ENCODE results near the gene PTPN4. TPM values are rescaled to one million over a fixed set of nuclear protein-coding genes. Genes with fewer than 3 reads are reported as not detected.
"Not testable (repeated sequence)": the region's sequence is repeated elsewhere in the genome, so short reads cannot be mapped to it uniquely, and the experiment has no call there.

PTPN4 gene
- total RNA-seq, 1 donor from 2014 or later, result 175 TPM

- DNase-seq (ENCODE audit: low spot score in 2 of 2), result not testable (repeated sequence)
These were observed 42.3 kb downstream of the PTPN4 start for GRCh38 chr2:119801989-119802388.

GRCh38 chr2:119803101-119803500 lies 43.4 kb downstream of the PTPN4 start:
- peak; percentile 8 for FAIRE-seq
- DNase-seq (ENCODE audit: low spot score in 2 of 2), result no peak

More at GRCh38 chr2:119801989-119802388, 42.3 kb downstream of the PTPN4 start:
- FAIRE-seq, result not testable (repeated sequence)

GRCh38 chr2:119804409-119804808 lies 44.7 kb downstream of the PTPN4 start:
- not testable (repeated sequence) for DNase-seq (ENCODE audit: low spot score in 2 of 2); FAIRE-seq

- FAIRE-seq, result no peak
These were observed 48.9 kb downstream of the PTPN4 start for GRCh38 chr2:119808516-119809147.

GRCh38 chr2:119809339-119810048 lies 49.8 kb downstream of the PTPN4 start:
- no peak for DNase-seq (ENCODE audit: low spot score in 2 of 2)
- FAIRE-seq, result peak; percentile 51

More at GRCh38 chr2:119808516-119809147, 48.9 kb downstream of the PTPN4 start:
- DNase-seq (ENCODE audit: low spot score in 2 of 2), result no peak

- FAIRE-seq, result no peak
- DNase-seq (ENCODE audit: low spot score in 2 of 2), result no peak
These were observed 50.4 kb downstream of the PTPN4 start for GRCh38 chr2:119810049-119810630.

GRCh38 chr2:119814216-119814615 lies 54.5 kb downstream of the PTPN4 start:
- DNase-seq (ENCODE audit: low spot score in 2 of 2) (no peak), FAIRE-seq (no peak)

GRCh38 chr2:119818792-119819191 lies 59.1 kb downstream of the PTPN4 start:
- FAIRE-seq (no peak), DNase-seq (ENCODE audit: low spot score in 2 of 2) (no peak)

GRCh38 chr2:119819846-119820245 lies 60.1 kb downstream of the PTPN4 start:
- no peak for DNase-seq (ENCODE audit: low spot score in 2 of 2)
- FAIRE-seq, result no peak

GRCh38 chr2:119820275-119820674 lies 60.6 kb downstream of the PTPN4 start:
- DNase-seq (ENCODE audit: low spot score in 2 of 2), result no peak
- no peak for FAIRE-seq

GRCh38 chr2:119821266-119821665 lies 61.5 kb downstream of the PTPN4 start:
- FAIRE-seq, result no peak

GRCh38 chr2:119823734-119824334 lies 64.1 kb downstream of the PTPN4 start:
- FAIRE-seq (peak; percentile 42), DNase-seq (ENCODE audit: low spot score in 2 of 2) (no peak)

More at GRCh38 chr2:119821266-119821665, 61.5 kb downstream of the PTPN4 start:
- DNase-seq (ENCODE audit: low spot score in 2 of 2), result no peak

GRCh38 chr2:119826370-119826961 lies 66.7 kb downstream of the PTPN4 start:
- no peak for DNase-seq (ENCODE audit: low spot score in 2 of 2)
- FAIRE-seq, result no peak

- no peak for FAIRE-seq
- no peak for DNase-seq (ENCODE audit: low spot score in 2 of 2)
These were observed 68.3 kb downstream of the PTPN4 start for GRCh38 chr2:119827866-119828507.

GRCh38 chr2:119836455-119837142 lies 76.9 kb downstream of the PTPN4 start:
- DNase-seq (ENCODE audit: low spot score in 2 of 2) (no peak), FAIRE-seq (no peak)

GRCh38 chr2:119837350-119837749 lies 77.6 kb downstream of the PTPN4 start:
- no peak for FAIRE-seq
- DNase-seq (ENCODE audit: low spot score in 2 of 2), result no peak

GRCh38 chr2:119837759-119838158 lies 78.0 kb downstream of the PTPN4 start:
- DNase-seq (ENCODE audit: low spot score in 2 of 2), result no peak
- FAIRE-seq, result no peak

- FAIRE-seq (no peak), DNase-seq (ENCODE audit: low spot score in 2 of 2) (no peak)
These were observed 78.5 kb downstream of the PTPN4 start for GRCh38 chr2:119838179-119838578.

GRCh38 chr2:119841550-119841949 lies 81.8 kb downstream of the PTPN4 start:
- FAIRE-seq, result no peak

GRCh38 chr2:119846021-119846420 lies 86.3 kb downstream of the PTPN4 start:
- DNase-seq (ENCODE audit: low spot score in 2 of 2) (no peak), FAIRE-seq (no peak)

More at GRCh38 chr2:119841550-119841949, 81.8 kb downstream of the PTPN4 start:
- DNase-seq (ENCODE audit: low spot score in 2 of 2), result no peak

Data from frontal cortex (tissue), 4 donors.